BLaER1 treated with 17β-estradiol and CSF1 and Interleukin-3, amounts not matched to agents 10 nM and 100 nM (cell line): ENCODE data around the gene DLGAP1.
A peak's percentile ranks its signal among the peaks of the same experiment; 100 is the strongest.
"Not testable (repeated sequence)": the region's sequence is repeated elsewhere in the genome, so short reads cannot be mapped to it uniquely, and the experiment has no call there.

ENCODE experiments used
- H3K27ac ChIP-seq, 11 experiments: shearing (Covaris generic); formaldehyde crosslinking; 2 replicates each; pipeline ENCODE4 v1.8.1; 2022
- H3K27me3 ChIP-seq, 11 experiments: shearing (Covaris generic); formaldehyde crosslinking; 2 replicates each; pipeline ENCODE4 v1.8.1; 2022
- H3K36me3 ChIP-seq, 11 experiments: shearing (Covaris generic); formaldehyde crosslinking; 2 replicates each; pipeline ENCODE4 v1.8.1; 2022
- H3K4me1 ChIP-seq, 10 experiments: shearing (Covaris generic); formaldehyde crosslinking; 2 replicates each; pipeline ENCODE4 v1.8.1; 2022
- H3K4me2 ChIP-seq, 11 experiments: shearing (Covaris generic); formaldehyde crosslinking; 2 replicates each; pipeline ENCODE4 v1.8.1; 2022
- H3K4me3 ChIP-seq, 10 experiments: shearing (Covaris generic); formaldehyde crosslinking; 2 replicates each; pipeline ENCODE4 v1.8.1; 2022
- H3K9ac ChIP-seq, 11 experiments: shearing (Covaris generic); formaldehyde crosslinking; 2 replicates each; pipeline ENCODE4 v1.8.1; 2022
- H3K9me3 ChIP-seq, 11 experiments: shearing (Covaris generic); formaldehyde crosslinking; replicated peaks in 1 of 11; 2 replicates each; pipeline ENCODE4 v1.8.1; 2022
- H4K20me1 ChIP-seq, 11 experiments: shearing (Covaris generic); formaldehyde crosslinking; 2 replicates each; pipeline ENCODE4 v1.8.1; 2022
- Cebpa-rat ChIP-seq, 11 experiments: shearing (Covaris generic); IDR thresholded peaks; 2 replicates each; pipeline ENCODE4 v1.8.1; 2022

DLGAP1 gene

GRCh38 chr18:3607309-3608098, 847.6 kb downstream of the DLGAP1 start:
- no peak for TF ChIP-seq Cebpa-rat (IDR thresholded peaks at IDR 0.05)
- H4K20me1 ChIP-seq = no peaks in the 10 kb centered on the region
- peak overlapping the region in 2 of 11 experiments; percentile 86; a peak in 2 of 22 replicates for H3K9ac ChIP-seq
- H3K36me3 ChIP-seq = peaks cover 0 to 5% (median 0%) of the 10 kb centered on the region in 11 experiments; a peak in 1 of 22 replicates
- peak overlapping the region in 7 of 11 experiments; percentile 86 to 99 (median 95); a peak in 12 of 22 replicates for H3K4me2 ChIP-seq
- no peaks in the 10 kb centered on the region for H3K9me3 ChIP-seq
- H3K4me1 ChIP-seq = peaks cover 40 to 68% (median 50%) of the 10 kb centered on the region in 10 experiments
- H3K4me3 ChIP-seq = 0 out of 20 replicates have a peak overlapping the region, but pooled peaks of 1 of the 10 experiments have one; percentile 58
- H3K27me3 ChIP-seq = peaks cover 0 to 20% (median 0%) of the 10 kb centered on the region in 11 experiments; a peak in 6 of 22 replicates
- H3K27ac ChIP-seq = peak overlapping the region in 8 of 11 experiments; percentile 4 to 94 (median 91); a peak in 9 of 22 replicates

- not testable (repeated sequence) for H3K36me3 ChIP-seq, H3K9me3 ChIP-seq, H4K20me1 ChIP-seq
- Histone ChIP-seq H3K4me1 (peaks cover 46 to 71% (median 56%) of the 10 kb centered on the region in 10 experiments), H3K27me3 (peaks cover 0 to 26% (median 0%) of the 10 kb centered on the region in 11 experiments; a peak in 9 of 22 replicates), H3K4me3 (peak overlapping the region in 2 of 10 experiments; percentile 54 to 58; a peak in 4 of 20 replicates), H3K9ac (peak overlapping the region in 5 of 11 experiments; percentile 81 to 87 (median 86); a peak in 7 of 22 replicates), H3K4me2 (peak overlapping the region in 10 of 11 experiments; percentile 82 to 99 (median 94); a peak in 18 of 22 replicates), H3K27ac (peak overlapping the region in 9 of 11 experiments; percentile 90 to 96 (median 91); a peak in 12 of 22 replicates)
These were observed 848.2 kb downstream of the DLGAP1 start for GRCh38 chr18:3606863-3607262.

GRCh38 chr18:3605954-3606443, 849.1 kb downstream of the DLGAP1 start:
- peaks cover 46 to 74% (median 62%) of the 10 kb centered on the region in 10 experiments for H3K4me1 ChIP-seq
- no peaks in the 10 kb centered on the region for H4K20me1 ChIP-seq
- peak overlapping the region; percentile 75 to 96 (median 91) for H3K27ac ChIP-seq
- peak overlapping the region; percentile 70 to 87 (median 82) for H3K9ac ChIP-seq
- no peak for TF ChIP-seq Cebpa-rat (IDR thresholded peaks at IDR 0.05)
- H3K9me3 ChIP-seq = no peaks in the 10 kb centered on the region
- H3K4me3 ChIP-seq = peak overlapping the region in 9 of 10 experiments; percentile 32 to 66 (median 46); a peak in 18 of 20 replicates
- peaks cover 0 to 5% (median 0%) of the 10 kb centered on the region in 11 experiments; a peak in 1 of 22 replicates for H3K36me3 ChIP-seq
- peak overlapping the region; percentile 82 to 99 (median 94) for H3K4me2 ChIP-seq
- peaks cover 0 to 27% (median 0%) of the 10 kb centered on the region in 11 experiments; a peak in 9 of 22 replicates for H3K27me3 ChIP-seq

- H3K9ac ChIP-seq = peak overlapping the region; percentile 70 to 87 (median 82)
These were observed 849.6 kb downstream of the DLGAP1 start for GRCh38 chr18:3605486-3605952.

GRCh38 chr18:3604498-3605408, 850.4 kb downstream of the DLGAP1 start:
- peak overlapping the region; percentile 82 to 99 (median 94) for H3K4me2 ChIP-seq
- H3K4me3 ChIP-seq = peak overlapping the region in 8 of 10 experiments; percentile 32 to 66 (median 48); a peak in 17 of 20 replicates
- peaks cover 46 to 77% (median 62%) of the 10 kb centered on the region in 10 experiments for H3K4me1 ChIP-seq
- H3K27ac ChIP-seq = peak overlapping the region; percentile 75 to 96 (median 91)
- peak overlapping the region; percentile 70 to 87 (median 82) for H3K9ac ChIP-seq
- H4K20me1 ChIP-seq = no peaks in the 10 kb centered on the region
- peaks cover 0 to 6% (median 0%) of the 10 kb centered on the region in 11 experiments; a peak in 2 of 22 replicates for H3K36me3 ChIP-seq
- peaks cover 0 to 27% (median 0%) of the 10 kb centered on the region in 11 experiments; a peak in 9 of 22 replicates for H3K27me3 ChIP-seq
- TF ChIP-seq Cebpa-rat (IDR thresholded peaks at IDR 0.05) = peak in 8 of 11 experiments; percentile 49 to 88 (median 72); a peak in 12 of 22 replicates
- no peaks in the 10 kb centered on the region for H3K9me3 ChIP-seq

More at GRCh38 chr18:3605486-3605952, 849.6 kb downstream of the DLGAP1 start:
- peaks cover 0 to 27% (median 0%) of the 10 kb centered on the region in 11 experiments; a peak in 9 of 22 replicates for H3K27me3 ChIP-seq
- peaks cover 46 to 73% (median 62%) of the 10 kb centered on the region in 10 experiments for H3K4me1 ChIP-seq
- H3K9me3 ChIP-seq = no peaks in the 10 kb centered on the region
- no peaks in the 10 kb centered on the region for H4K20me1 ChIP-seq
- H3K36me3 ChIP-seq = peaks cover 0 to 5% (median 0%) of the 10 kb centered on the region in 11 experiments; a peak in 1 of 22 replicates
- peak overlapping the region; percentile 82 to 99 (median 94) for H3K4me2 ChIP-seq
- peak overlapping the region; percentile 75 to 96 (median 91) for H3K27ac ChIP-seq
- TF ChIP-seq Cebpa-rat (IDR thresholded peaks at IDR 0.05) = no peak
- H3K4me3 ChIP-seq = peak overlapping the region in 9 of 10 experiments; percentile 32 to 66 (median 46); a peak in 19 of 20 replicates

- Histone ChIP-seq H3K27ac (peak overlapping the region; percentile 75 to 96 (median 91)), H3K4me1 (peaks cover 46 to 82% (median 62%) of the 10 kb centered on the region in 10 experiments), H3K9ac (peak overlapping the region; percentile 62 to 87 (median 82)), H3K4me2 (peak overlapping the region; percentile 82 to 99 (median 94)), H3K9me3 (no peaks in the 10 kb centered on the region), H3K4me3 (peak overlapping the region in 8 of 10 experiments; percentile 32 to 66 (median 48); a peak in 16 of 20 replicates), H4K20me1 (no peaks in the 10 kb centered on the region), H3K36me3 (peaks cover 0 to 8% (median 0%) of the 10 kb centered on the region in 11 experiments; a peak in 2 of 22 replicates), H3K27me3 (peaks cover 0 to 27% (median 0%) of the 10 kb centered on the region in 11 experiments; a peak in 9 of 22 replicates)
- no peak for TF ChIP-seq Cebpa-rat (IDR thresholded peaks at IDR 0.05)
These were observed 850.9 kb downstream of the DLGAP1 start for GRCh38 chr18:3604235-3604497.

- Histone ChIP-seq H3K9me3 (no peaks in the 10 kb centered on the region), H3K36me3 (peaks cover 0 to 8% (median 0%) of the 10 kb centered on the region in 11 experiments; a peak in 1 of 22 replicates), H3K4me2 (peak overlapping the region; percentile 82 to 99 (median 94)), H3K9ac (peak overlapping the region; percentile 62 to 87 (median 82)), H3K4me3 (peak overlapping the region in 8 of 10 experiments; percentile 32 to 66 (median 48); a peak in 17 of 20 replicates), H4K20me1 (no peaks in the 10 kb centered on the region), H3K4me1 (peaks cover 46 to 87% (median 62%) of the 10 kb centered on the region in 10 experiments), H3K27me3 (peaks cover 0 to 27% (median 0%) of the 10 kb centered on the region in 11 experiments; a peak in 9 of 22 replicates), H3K27ac (peak overlapping the region; percentile 75 to 96 (median 91))
- peak in 1 of 11 experiments; percentile 29; a peak in 1 of 22 replicates for TF ChIP-seq Cebpa-rat (IDR thresholded peaks at IDR 0.05)
These were observed 851.5 kb downstream of the DLGAP1 start for GRCh38 chr18:3603421-3604234.

- Histone ChIP-seq H3K27ac (peak overlapping the region in 5 of 11 experiments; percentile 5 to 96 (median 91); a peak in 8 of 22 replicates), H3K9ac (0 out of 22 replicates have a peak overlapping the region, but pooled peaks of 2 of the 11 experiments have one; percentile 20 to 41), H3K4me1 (peaks cover 55 to 90% (median 68%) of the 10 kb centered on the region in 10 experiments)
These were observed 853.9 kb downstream of the DLGAP1 start for GRCh38 chr18:3601106-3601755.

More at GRCh38 chr18:3601106-3601755, 853.9 kb downstream of the DLGAP1 start:
- Histone ChIP-seq H3K27me3 (peaks cover 0 to 27% (median 0%) of the 10 kb centered on the region in 11 experiments; a peak in 9 of 22 replicates), H3K36me3 (peaks cover 0 to 17% (median 0%) of the 10 kb centered on the region in 11 experiments; a peak in 1 of 22 replicates), H3K4me2 (peak overlapping the region in 6 of 11 experiments; percentile 90 to 97 (median 95); a peak in 11 of 22 replicates)
- not testable (repeated sequence) for H3K9me3 ChIP-seq, H4K20me1 ChIP-seq, H3K4me3 ChIP-seq
